ENCODE data around the gene GARIN3. TPM values are rescaled to one million over a fixed set of nuclear protein-coding genes. Genes with fewer than 3 reads are reported as not detected.

Gene GARIN3
- total and polyA plus RNA-seq, 2 donors (not counting 3 experiments of a cell fraction or from before 2014, with no cell fraction given) = not detected

GRCh38 chr5:157137691-157138090 is 28.4 kb downstream of the GARIN3 start:
- H3K9me3 ChIP-seq (replicated peaks; ENCODE audit: control insufficient read depth, insufficient read depth, low read length) = no peaks in the 10 kb centered on the region
- H3K27me3 ChIP-seq (ENCODE audit: control insufficient read depth in 2 of 2, insufficient read depth in 2 of 2, low read length in 2 of 2) = no peaks in the 10 kb centered on the region
- H3K4me2 ChIP-seq (ENCODE audit: insufficient read depth, low read length) = no peak overlapping the region
- no peak overlapping the region for H3K27ac ChIP-seq (ENCODE audit: insufficient read depth, low read depth, low read length)
- TF ChIP-seq JUN (IDR thresholded peaks at IDR 0.05; ENCODE audit: borderline replicate concordance, insufficient read depth, insufficient read length, low read depth) (no peak), MYC (IDR thresholded peaks at IDR 0.05; ENCODE audit: low read depth, low read length) (no peak), POLR2AphosphoS5 (IDR thresholded peaks at IDR 0.05; ENCODE audit: insufficient read depth, low read depth, low read length) (no peak), FOS (IDR thresholded peaks at IDR 0.05; ENCODE audit: borderline replicate concordance, insufficient read depth, low read length) (no peak)
- no peaks in the 10 kb centered on the region for H3K9me1 ChIP-seq (replicated peaks; ENCODE audit: control insufficient read depth, extremely low read depth, insufficient read depth, low read length)
- no peak overlapping the region for H3K9ac ChIP-seq (replicated peaks; ENCODE audit: extremely low read depth, insufficient read depth, low read length)
- no TSS peak for BruUV-seq (replicated peaks)
- FAIRE-seq (no peak), DNase-seq (ENCODE audit: low read depth, low spot score) (no peak)
- ChIA-PET CTCF (interaction anchor here (1.4 kb wide), 1 partner anchor 11 kb away, joined by 9 read pairs; no protein-coding TSS in a partner anchor), POLR2A (no interaction called here)
- H2AFZ ChIP-seq (ENCODE audit: low read depth, low read length) = no peak overlapping the region
- intact Hi-C loops (cut with micrococcal nuclease) = no loop called here
- H3K36me3 ChIP-seq (ENCODE audit: control insufficient read depth in 2 of 2, extremely low read depth in 1 of 2, insufficient read depth in 2 of 2, low read length in 2 of 2) = peaks cover 0 to 4% of the 10 kb centered on the region in 2 experiments
- dilution Hi-C loops (cut with MboI; ENCODE audit: extremely low pct_ligation_motif_present, low sequenced_read_pairs) = no loop called here
- peaks cover 22% of the 10 kb centered on the region for H3K79me2 ChIP-seq (ENCODE audit: control insufficient read depth, insufficient read depth, low read length)
- H4K20me1 ChIP-seq (replicated peaks; ENCODE audit: control insufficient read depth, extremely low read depth, insufficient read depth, low read length) = no peaks in the 10 kb centered on the region
- peaks cover 2% of the 10 kb centered on the region for H3K4me1 ChIP-seq (ENCODE audit: control insufficient read depth, extremely low read depth, insufficient read depth, low read length)
- H3K4me3 ChIP-seq (replicated peaks in 1 of 3; ENCODE audit: insufficient read depth in 1 of 3, low read depth in 1 of 3, low read length in 3 of 3) = no peak overlapping the region

- Histone ChIP-seq H3K27ac (ENCODE audit: insufficient read depth, low read depth, low read length) (no peak overlapping the region), H3K4me2 (ENCODE audit: insufficient read depth, low read length) (no peak overlapping the region), H3K9me3 (replicated peaks; ENCODE audit: control insufficient read depth, insufficient read depth, low read length) (no peaks in the 10 kb centered on the region), H2AFZ (ENCODE audit: low read depth, low read length) (no peak overlapping the region), H3K79me2 (ENCODE audit: control insufficient read depth, insufficient read depth, low read length) (no peaks in the 10 kb centered on the region), H4K20me1 (replicated peaks; ENCODE audit: control insufficient read depth, extremely low read depth, insufficient read depth, low read length) (no peaks in the 10 kb centered on the region), H3K4me1 (ENCODE audit: control insufficient read depth, extremely low read depth, insufficient read depth, low read length) (no peaks in the 10 kb centered on the region), H3K4me3 (replicated peaks in 1 of 3; ENCODE audit: insufficient read depth in 1 of 3, low read depth in 1 of 3, low read length in 3 of 3) (no peak overlapping the region), H3K36me3 (ENCODE audit: control insufficient read depth in 2 of 2, extremely low read depth in 1 of 2, insufficient read depth in 2 of 2, low read length in 2 of 2) (no peaks in the 10 kb centered on the region), H3K9me1 (replicated peaks; ENCODE audit: control insufficient read depth, extremely low read depth, insufficient read depth, low read length) (no peaks in the 10 kb centered on the region), H3K9ac (replicated peaks; ENCODE audit: extremely low read depth, insufficient read depth, low read length) (no peak overlapping the region), H3K27me3 (ENCODE audit: control insufficient read depth in 2 of 2, insufficient read depth in 2 of 2, low read length in 2 of 2) (no peaks in the 10 kb centered on the region)
- DNase-seq (ENCODE audit: low read depth, low spot score) (no peak), FAIRE-seq (no peak)
- POLR2A ChIA-PET = interaction anchor here (0.7 to 1.5 kb wide), 2 partner anchors 11 to 1379 kb away, joined by 3 read pairs; partner anchors contain the start of gene MED7
- BruUV-seq (replicated peaks) = no TSS peak
- dilution Hi-C loops (cut with MboI; ENCODE audit: extremely low pct_ligation_motif_present, low sequenced_read_pairs) (no loop called here), intact Hi-C loops (cut with micrococcal nuclease) (no loop called here)
- TF ChIP-seq MYC (IDR thresholded peaks at IDR 0.05; ENCODE audit: low read depth, low read length) (no peak), POLR2AphosphoS5 (IDR thresholded peaks at IDR 0.05; ENCODE audit: insufficient read depth, low read depth, low read length) (no peak), GATA2 (IDR thresholded peaks at IDR 0.05; ENCODE audit: insufficient read depth, insufficient read length, low read depth, low read length) (no peak), POLR2A (IDR thresholded peaks at IDR 0.05; ENCODE audit: low read depth, low read length) (no peak), CTCF (IDR thresholded peaks at IDR 0.05; ENCODE audit: extremely low read depth in 1 of 2, insufficient read depth in 1 of 2, low read depth in 1 of 2, low read length in 2 of 2) (no peak), JUN (IDR thresholded peaks at IDR 0.05; ENCODE audit: borderline replicate concordance, insufficient read depth, insufficient read length, low read depth) (no peak), MAX (IDR thresholded peaks at IDR 0.05; ENCODE audit: insufficient read depth, insufficient read length) (no peak), EZH2 (IDR thresholded peaks at IDR 0.05; ENCODE audit: borderline replicate concordance, low read depth, low read length, severe bottlenecking) (no peak), FOS (IDR thresholded peaks at IDR 0.05; ENCODE audit: borderline replicate concordance, insufficient read depth, low read length) (no peak)
- CTCF ChIA-PET = interaction anchor here (1.1 to 3.2 kb wide), 5 partner anchors 10 to 1993 kb away, joined by 3 to 44 read pairs (median 13); partner anchors contain the start of gene MED7
Measured at GRCh38 chr5:157132281-157132612, 33.8 kb downstream of the GARIN3 start.
